K562 (cell line): Measurements from ENCODE around the gene PALS1. TPM values are rescaled to one million over a fixed set of nuclear protein-coding genes. Genes with fewer than 3 reads are reported as not detected.

Source experiments
- ATAC-seq: fragments of 200-7000 bp; cut with Tn5 transposase; 3 replicates; pipeline ENCODE4 v1.9.1; 2020; ENCODE audit warnings: moderate library complexity
- BruUV-seq: library from RNA; stranded (reverse); fragments of 400-500 nt; replicated peaks from 2 replicates; lab custom pipeline; 2021; lab: Mats Ljungman, UMichigan
- CTCF ChIA-PET: fragments of 300-600 bp; formaldehyde crosslinking; extraction: SDS; loops from one replicate; lab custom pipeline; 2021; ENCODE audit warnings: low intra/inter-chr PET ratio; lab: Yijun Ruan, JAX
- POLR2A ChIA-PET: fragments of 300-600, 350-650 bp; sonication (Branson Sonifier 250); formaldehyde crosslinking; extraction: SDS; loops from one replicate; lab custom pipeline; 2021; ENCODE audit warnings: antibody characterized with exemption, inconsistent platforms; lab: Yijun Ruan, JAX
- DNase-seq, 4 experiments: peaks; one replicate each; pipeline versions ENCODE4 v3.0.0 to v3.0.0-alpha.2; 2011 to 2018; ENCODE audit warnings: low spot score in 3 of 4, mixed read lengths in 3 of 4; ENCODE audit errors: extremely low read depth in 1 of 4
- FAIRE-seq: peaks from 2 replicates; lab custom pipeline; 2011; peaks lifted over from hg19 to GRCh38; lab: Jason Lieb, UNC
- H2AFZ ChIP-seq: 2 replicates; pipeline ENCODE4 v1.6.0; 2011; ENCODE audit warnings: low read depth, low read length, control low read depth, inconsistent platforms
- H3K27ac ChIP-seq: fragments of 200-600 bp; 3 replicates; pipeline ENCODE4 v1.8.0; 2011; ENCODE audit warnings: low read depth, mild to moderate bottlenecking, control low read depth, inconsistent platforms, low read length, moderate library complexity, mixed read lengths; ENCODE audit errors: extremely low read depth
- H3K27me3 ChIP-seq, 2 experiments: fragments of 300-600 bp in 1 of 2; 2 replicates in 1 of 2; 3 replicates in 1 of 2; pipeline versions ENCODE4 v1.6.0 to v1.8.0; 2011; ENCODE audit warnings: inconsistent platforms in 2 of 2, low read length in 2 of 2, mild to moderate bottlenecking in 1 of 2, mixed read lengths in 1 of 2, moderate library complexity in 1 of 2; ENCODE audit not compliant: control insufficient read depth in 2 of 2, insufficient read depth in 2 of 2
- H3K36me3 ChIP-seq: fragments of 300-600 bp; 3 replicates; pipeline ENCODE4 v1.8.0; 2011; ENCODE audit warnings: mild to moderate bottlenecking, low read length, inconsistent platforms; ENCODE audit not compliant: control insufficient read depth, insufficient read depth
- H3K4me1 ChIP-seq, 2 experiments: fragments of 200-600 bp in 1 of 2; replicated peaks in 1 of 2; 2 replicates in 1 of 2; 3 replicates in 1 of 2; pipeline versions ENCODE4 v1.5.1 to v1.8.0; 2011; ENCODE audit warnings: inconsistent platforms in 2 of 2, low read length in 2 of 2, mild to moderate bottlenecking in 1 of 2, mixed read lengths in 1 of 2, moderate library complexity in 1 of 2; ENCODE audit not compliant: control insufficient read depth in 2 of 2, insufficient read depth in 2 of 2
- H3K4me2 ChIP-seq: 2 replicates; pipeline ENCODE4 v1.6.1; 2011; ENCODE audit warnings: low read length, control low read depth, inconsistent platforms, mixed read lengths; ENCODE audit not compliant: insufficient read depth
- H3K4me3 ChIP-seq: fragments of 200-600 bp; sonication (generic), shearing (Covaris generic); 2 replicates; pipeline ENCODE4 v1.5.1; 2016; ENCODE audit warnings: control low read depth, inconsistent platforms
- H3K79me2 ChIP-seq: fragments of 200-600 bp; 3 replicates; pipeline ENCODE4 v1.8.0; 2011; ENCODE audit warnings: low read length, inconsistent platforms; ENCODE audit not compliant: control insufficient read depth, insufficient read depth
- H3K9ac ChIP-seq, 2 experiments: 2 replicates each; pipeline versions ENCODE4 v1.6.0 to v1.6.1; 2011; ENCODE audit warnings: low read depth in 2 of 2, low read length in 2 of 2, control low read depth in 1 of 2, inconsistent platforms in 1 of 2, mild to moderate bottlenecking in 1 of 2, mixed read lengths in 1 of 2; ENCODE audit not compliant: insufficient read depth in 1 of 2
- H3K9me1 ChIP-seq: one replicate; pipeline ENCODE4 v1.6.0; 2011; ENCODE audit warnings: inconsistent platforms, mild to moderate bottlenecking, low read length, moderate library complexity; ENCODE audit not compliant: control insufficient read depth, insufficient read depth
- H3K9me3 ChIP-seq: replicated peaks from 2 replicates; pipeline ENCODE4 v1.5.1; 2011; ENCODE audit warnings: low read depth, low read length, inconsistent platforms; ENCODE audit not compliant: control insufficient read depth, insufficient read depth
- H4K20me1 ChIP-seq: replicated peaks from 2 replicates; pipeline ENCODE4 v1.6.1; 2011; ENCODE audit warnings: low read length, inconsistent platforms, mixed read lengths; ENCODE audit not compliant: control insufficient read depth, insufficient read depth
- FIP1L1 ChIP-seq: fragments of 200-400 bp; formaldehyde crosslinking; IDR thresholded peaks from 2 replicates; pipeline ENCODE4 v1.6.1; 2018; ENCODE audit warnings: mild to moderate bottlenecking, low read depth, low read length; ENCODE audit not compliant: poor library complexity, severe bottlenecking
- FOS ChIP-seq: IDR thresholded peaks from 3 replicates; pipeline ENCODE4 v1.6.1; 2011; ENCODE audit not compliant: insufficient read length; ENCODE audit errors: extremely low read depth
- MCM3 ChIP-seq: fragments of 450-650 bp; IDR thresholded peaks from 2 replicates; pipeline ENCODE4 v1.6.1; 2016
- MIER1 ChIP-seq: fragments of 450-650 bp; IDR thresholded peaks from 2 replicates; pipeline ENCODE4 v1.6.1; 2016; ENCODE audit warnings: antibody characterized with exemption, mild to moderate bottlenecking, low read depth
- NELFE ChIP-seq: IDR thresholded peaks from 2 replicates; pipeline ENCODE4 v1.6.1; 2011; ENCODE audit warnings: mild to moderate bottlenecking; ENCODE audit not compliant: insufficient read depth, insufficient read length
- RFX7 ChIP-seq: fragments of 250-450 bp; sonication (Bioruptor Pico); IDR thresholded peaks from 2 replicates; pipeline ENCODE4 v1.5.1; 2021; ENCODE audit warnings: mild to moderate bottlenecking
- SAFB ChIP-seq: fragments of 200-400 bp; formaldehyde crosslinking; IDR thresholded peaks from 2 replicates; pipeline ENCODE4 v1.6.1; 2017; ENCODE audit warnings: low read depth, low read length, borderline replicate concordance
- TBL1XR1 ChIP-seq, 2 experiments: IDR thresholded peaks; 2 replicates each; pipeline ENCODE4 v1.6.1; 2012; ENCODE audit warnings: improper control_type of control experiment in 2 of 2, low read length in 2 of 2, mild to moderate bottlenecking in 1 of 2
- TCF7L2 ChIP-seq: fragments of 150-350 bp; IDR thresholded peaks from 2 replicates; pipeline ENCODE4 v1.6.1; 2016; ENCODE audit warnings: low read depth, mild to moderate bottlenecking, low read length, moderate library complexity
- TCFL5 ChIP-seq: fragments of 250-450 bp; sonication (Bioruptor Pico); conservative IDR thresholded peaks from 2 replicates; pipeline ENCODE4 v1.6.1; 2021; ENCODE audit warnings: mild to moderate bottlenecking, moderate library complexity, matching md5 sums
- ZNF212 ChIP-seq: fragments of 450-650 bp; formaldehyde crosslinking; IDR thresholded peaks from 2 replicates; pipeline ENCODE4 v1.4.0; 2020; ENCODE audit warnings: mild to moderate bottlenecking
- WGBS: fragments of 100-300 bp; shearing (Covaris generic); methylation state at CpG from one replicate; pipeline ENCODE4 v1.1.6; 2016; ENCODE audit warnings: low coverage, mixed read lengths; ENCODE audit not compliant: insufficient coverage; ENCODE audit errors: missing lambda C conversion rate; 5-methylcytosine and 5-hydroxymethylcytosine counted together
- in situ Hi-C: fragments of 300-500 bp; cut with MboI; formaldehyde crosslinking; loops from 4 replicates; pipeline ENCODE4 v1.15.0; 2018; ENCODE audit warnings: inconsistent platforms, mixed read lengths
- intact Hi-C: fragments of 100-400 bp; cut with micrococcal nuclease; formaldehyde crosslinking; loops from 2 replicates; pipeline ENCODE4 v1.14.2; 2022
- polyA plus RNA-seq, 8 experiments: library from polyadenylated mRNA; depleted of rRNA in 4 of 8; stranded (reverse) in 5 of 8; unstranded in 3 of 8; fragments of >200 nt; fragmentation: Nextera tagmentation in 2 of 8; fragmentation: Illumina TruSeq in 1 of 8; extraction: Ambion mirVana in 2 of 8; extraction: Trizol in 1 of 8; gene quantifications; 2 replicates each; pipeline versions ENCODE4 v1.2.1 to v1.2.3, GENCODE V29; 2011 to 2014; ENCODE audit warnings: inconsistent platforms in 1 of 8, missing spikeins in 1 of 8
- total RNA-seq, 7 experiments: library from RNA; depleted of rRNA in 6 of 7; stranded (reverse); fragments of >200 nt in 6 of 7; fragmentation: Illumina TruSeq in 2 of 7; extraction: Trizol in 2 of 7; gene quantifications; 2 replicates each; pipeline versions ENCODE4 v1.2.1 to v1.2.3, GENCODE V29; 2011 to 2021; ENCODE audit warnings: low replicate concordance in 1 of 7
- TF ChIP-seq, protein P1 (sequence below): fragments of 450-650 bp; formaldehyde crosslinking; IDR thresholded peaks from 2 replicates; pipeline ENCODE4 v1.4.0; 2020; ENCODE audit warnings: mild to moderate bottlenecking
- TF ChIP-seq, protein P2 (sequence below): fragments of 450-650 bp; IDR thresholded peaks from 2 replicates; pipeline ENCODE4 v1.6.1; 2016; ENCODE audit warnings: mild to moderate bottlenecking
- TF ChIP-seq, protein P3 (sequence below), 2 experiments: fragments of 450-650 bp in 1 of 2; sonication (generic) in 1 of 2; formaldehyde crosslinking in 1 of 2; IDR thresholded peaks in 1 of 2; conservative IDR thresholded peaks in 1 of 2; 2 replicates each; pipeline versions ENCODE4 v1.6.1 to v1.8.1; 2016 to 2023; ENCODE audit warnings: mild to moderate bottlenecking in 2 of 2, moderate library complexity in 2 of 2, inconsistent platforms in 1 of 2, missing genetic modification reagents in 1 of 2
- TF ChIP-seq, protein P4 (sequence below): sonication (generic); formaldehyde crosslinking; IDR thresholded peaks from 2 replicates; pipeline ENCODE4 v1.8.1; 2022; ENCODE audit warnings: missing genetic modification reagents

Gene PALS1
- total and polyA plus RNA-seq, 9 of the 15 experiments (the other 6 are each of a cell fraction or from before 2014, with no cell fraction given), result 4.1 to 9.9 (median 7.2) TPM

DNA sequence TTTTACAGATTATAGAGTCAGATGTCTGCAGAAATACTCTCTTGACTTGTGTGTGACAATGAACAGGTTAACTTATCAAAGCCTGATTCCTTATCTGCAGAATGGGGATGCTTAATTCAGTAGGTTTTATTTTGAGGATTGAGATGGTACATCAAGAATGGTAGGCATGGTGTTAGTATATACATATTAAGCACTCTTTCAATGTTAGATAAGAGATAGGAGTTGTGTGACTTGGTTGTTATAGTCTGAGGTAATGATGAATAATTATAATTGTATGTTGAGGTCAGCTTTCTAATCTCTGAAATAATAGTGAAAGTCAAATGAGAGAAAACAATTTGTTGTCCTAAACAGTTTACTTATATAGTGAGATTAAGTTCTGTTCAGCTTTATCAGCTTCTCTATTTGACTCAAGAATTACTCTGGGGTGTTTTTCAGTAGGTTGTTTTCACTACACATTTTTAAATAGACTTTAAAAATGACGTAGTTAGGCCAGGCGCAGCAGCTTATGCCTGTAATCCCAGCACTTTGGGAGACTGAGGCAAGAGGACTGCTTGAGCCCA is 11.9 kb downstream of the PALS1 start (continued):
- TF ChIP-seq TCFL5 (CRISPR knock-in tag), result no peak

DNA sequence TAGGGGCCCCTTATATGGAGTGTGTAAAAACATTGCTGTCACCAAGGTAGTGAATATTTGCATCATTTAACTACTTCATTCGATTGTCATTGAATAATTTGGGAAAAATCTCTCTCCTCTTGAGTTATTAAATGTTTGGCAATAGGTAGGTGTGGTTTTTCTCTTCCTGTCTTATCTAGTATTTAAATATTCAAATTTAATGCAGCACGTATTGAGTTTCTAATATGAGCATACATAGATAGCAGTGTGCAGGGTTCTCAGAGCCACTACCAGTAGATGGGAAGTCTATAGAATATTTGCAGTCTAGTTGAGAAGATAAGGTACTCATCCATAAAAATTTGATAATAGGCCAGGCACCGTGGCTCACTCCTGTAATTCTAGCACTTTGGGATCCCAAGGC is 16.7 kb downstream of the PALS1 start:
- Histone ChIP-seq H4K20me1 (no peaks in the 10 kb centered on the region), H3K9ac (no peak overlapping the region), H3K4me2 (no peak overlapping the region), H3K9me3 (no peaks in the 10 kb centered on the region), H3K79me2 (no peaks in the 10 kb centered on the region; the same call in 1 of the 3 replicates), H3K36me3 (no peaks in the 10 kb centered on the region), H3K9me1 (no peaks in the 10 kb centered on the region), H2AFZ (no peak overlapping the region), H3K27ac (no peak overlapping the region), H3K4me3 (no peak overlapping the region), H3K27me3 (no peaks in the 10 kb centered on the region), H3K4me1 (no peaks in the 10 kb centered on the region; a peak in 1 of 5 replicates)
- ChIA-PET CTCF (no interaction called here), POLR2A (no interaction called here)
- intact Hi-C loops (no loop called here), in situ Hi-C loops (no loop called here)
- TF ChIP-seq, protein P1, sequence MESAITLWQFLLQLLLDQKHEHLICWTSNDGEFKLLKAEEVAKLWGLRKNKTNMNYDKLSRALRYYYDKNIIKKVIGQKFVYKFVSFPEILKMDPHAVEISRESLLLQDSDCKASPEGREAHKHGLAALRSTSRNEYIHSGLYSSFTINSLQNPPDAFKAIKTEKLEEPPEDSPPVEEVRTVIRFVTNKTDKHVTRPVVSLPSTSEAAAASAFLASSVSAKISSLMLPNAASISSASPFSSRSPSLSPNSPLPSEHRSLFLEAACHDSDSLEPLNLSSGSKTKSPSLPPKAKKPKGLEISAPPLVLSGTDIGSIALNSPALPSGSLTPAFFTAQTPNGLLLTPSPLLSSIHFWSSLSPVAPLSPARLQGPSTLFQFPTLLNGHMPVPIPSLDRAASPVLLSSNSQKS (CRISPR knock-in tag), result no peak
- no peak for TF ChIP-seq FOS
- TF ChIP-seq SAFB, result no peak
- TF ChIP-seq TBL1XR1 (IDR thresholded peaks at IDR 0.05; ENCODE audit: low read length in 2 of 2), result no peak
- no peak for TF ChIP-seq MCM3
- TF ChIP-seq TCF7L2, result no peak
- TF ChIP-seq, protein P2, sequence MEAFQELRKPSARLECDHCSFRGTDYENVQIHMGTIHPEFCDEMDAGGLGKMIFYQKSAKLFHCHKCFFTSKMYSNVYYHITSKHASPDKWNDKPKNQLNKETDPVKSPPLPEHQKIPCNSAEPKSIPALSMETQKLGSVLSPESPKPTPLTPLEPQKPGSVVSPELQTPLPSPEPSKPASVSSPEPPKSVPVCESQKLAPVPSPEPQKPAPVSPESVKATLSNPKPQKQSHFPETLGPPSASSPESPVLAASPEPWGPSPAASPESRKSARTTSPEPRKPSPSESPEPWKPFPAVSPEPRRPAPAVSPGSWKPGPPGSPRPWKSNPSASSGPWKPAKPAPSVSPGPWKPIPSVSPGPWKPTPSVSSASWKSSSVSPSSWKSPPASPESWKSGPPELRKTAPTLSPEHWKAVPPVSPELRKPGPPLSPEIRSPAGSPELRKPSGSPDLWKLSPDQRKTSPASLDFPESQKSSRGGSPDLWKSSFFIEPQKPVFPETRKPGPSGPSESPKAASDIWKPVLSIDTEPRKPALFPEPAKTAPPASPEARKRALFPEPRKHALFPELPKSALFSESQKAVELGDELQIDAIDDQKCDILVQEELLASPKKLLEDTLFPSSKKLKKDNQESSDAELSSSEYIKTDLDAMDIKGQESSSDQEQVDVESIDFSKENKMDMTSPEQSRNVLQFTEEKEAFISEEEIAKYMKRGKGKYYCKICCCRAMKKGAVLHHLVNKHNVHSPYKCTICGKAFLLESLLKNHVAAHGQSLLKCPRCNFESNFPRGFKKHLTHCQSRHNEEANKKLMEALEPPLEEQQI, result no peak
- no peak for TF ChIP-seq ZNF212 (CRISPR knock-in tag)
- TF ChIP-seq, protein P3, sequence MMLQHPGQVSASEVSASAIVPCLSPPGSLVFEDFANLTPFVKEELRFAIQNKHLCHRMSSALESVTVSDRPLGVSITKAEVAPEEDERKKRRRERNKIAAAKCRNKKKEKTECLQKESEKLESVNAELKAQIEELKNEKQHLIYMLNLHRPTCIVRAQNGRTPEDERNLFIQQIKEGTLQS (IDR thresholded peaks at IDR 0.05), result no peak
- TF ChIP-seq, protein P3 (CRISPR knock-in tag; conservative IDR thresholded peaks at IDR 0.05), result no peak
- TF ChIP-seq MIER1, result no peak
- no peak for TF ChIP-seq FIP1L1
- TF ChIP-seq, protein P4, sequence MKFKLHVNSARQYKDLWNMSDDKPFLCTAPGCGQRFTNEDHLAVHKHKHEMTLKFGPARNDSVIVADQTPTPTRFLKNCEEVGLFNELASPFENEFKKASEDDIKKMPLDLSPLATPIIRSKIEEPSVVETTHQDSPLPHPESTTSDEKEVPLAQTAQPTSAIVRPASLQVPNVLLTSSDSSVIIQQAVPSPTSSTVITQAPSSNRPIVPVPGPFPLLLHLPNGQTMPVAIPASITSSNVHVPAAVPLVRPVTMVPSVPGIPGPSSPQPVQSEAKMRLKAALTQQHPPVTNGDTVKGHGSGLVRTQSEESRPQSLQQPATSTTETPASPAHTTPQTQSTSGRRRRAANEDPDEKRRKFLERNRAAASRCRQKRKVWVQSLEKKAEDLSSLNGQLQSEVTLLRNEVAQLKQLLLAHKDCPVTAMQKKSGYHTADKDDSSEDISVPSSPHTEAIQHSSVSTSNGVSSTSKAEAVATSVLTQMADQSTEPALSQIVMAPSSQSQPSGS, result no peak
- no peak for TF ChIP-seq NELFE
- TF ChIP-seq RFX7, result no peak
- no peak for DNase-seq
- no TSS peak for BruUV-seq
- 46% methylated on average over 3 of the region's 3 CpGs for WGBS
- no peak for ATAC-seq
- no peak for FAIRE-seq
